WTC11 (cell line): ENCODE results near the gene TMEM181. TPM values are rescaled to one million over a fixed set of nuclear protein-coding genes. Genes with fewer than 3 reads are reported as not detected.

Experiments used
- ATAC-seq: fragments of 200-7000 bp; cut with Tn5 transposase; 2 replicates; pipeline ENCODE4 v1.10.0; 2021; ENCODE audit warnings: mild to moderate bottlenecking, moderate library complexity
- CTCF ChIA-PET: fragments of 300-600 bp; sonication (Branson Sonifier 250); formaldehyde crosslinking; loops from one replicate; lab custom pipeline; 2021; ENCODE audit warnings: antibody characterized with exemption; lab: Charles Lee
- POLR2A ChIA-PET: fragments of 350-600 bp; sonication (Branson Sonifier 250); formaldehyde crosslinking; loops from one replicate; lab custom pipeline; 2021; ENCODE audit warnings: antibody characterized with exemption; lab: Charles Lee
- DNase-seq: peaks from one replicate; pipeline ENCODE4 v3.0.0; 2021; ENCODE audit warnings: low spot score
- H3K27ac Mint-ChIP-seq: 2 replicates; pipeline ENCODE4 v1.8.0; 2021; ENCODE audit warnings: mixed read lengths
- H3K27me3 Mint-ChIP-seq: 2 replicates; pipeline ENCODE4 v1.8.0; 2021; ENCODE audit warnings: low read depth, mild to moderate bottlenecking, moderate library complexity, mixed read lengths
- H3K36me3 Mint-ChIP-seq: 2 replicates; pipeline ENCODE4 v1.8.0; 2021; ENCODE audit warnings: mixed read lengths
- H3K4me1 Mint-ChIP-seq: 2 replicates; pipeline ENCODE4 v1.8.0; 2022; ENCODE audit warnings: mixed read lengths
- H3K4me3 Mint-ChIP-seq: 2 replicates; pipeline ENCODE4 v1.8.0; 2021; ENCODE audit warnings: mild to moderate bottlenecking, moderate library complexity, mixed read lengths
- H3K9me3 Mint-ChIP-seq: 2 replicates; pipeline ENCODE4 v1.8.0; 2021; ENCODE audit warnings: mixed read lengths
- ESRRA ChIP-seq: sonication (generic); formaldehyde crosslinking; IDR thresholded peaks from 2 replicates; pipeline ENCODE4 v1.8.1; 2022; ENCODE audit warnings: mild to moderate bottlenecking, missing genetic modification reagents, borderline replicate concordance
- FOXJ3 ChIP-seq: sonication (generic); formaldehyde crosslinking; IDR thresholded peaks from 2 replicates; pipeline ENCODE4 v1.9.0; 2021; ENCODE audit warnings: missing genetic modification reagents, mild to moderate bottlenecking, borderline replicate concordance
- GABPB1 ChIP-seq: sonication (generic); formaldehyde crosslinking; IDR thresholded peaks from 2 replicates; pipeline ENCODE4 v1.8.1; 2023; ENCODE audit warnings: mild to moderate bottlenecking, missing genetic modification reagents
- HMGA2 ChIP-seq: fragments of 250-450 bp; sonication (Bioruptor Pico); IDR thresholded peaks from 2 replicates; pipeline ENCODE4 v1.4.0; 2021; ENCODE audit warnings: mild to moderate bottlenecking, moderate library complexity
- JUN ChIP-seq: sonication (generic); formaldehyde crosslinking; IDR thresholded peaks from 2 replicates; pipeline ENCODE4 v1.8.0; 2023; ENCODE audit warnings: mild to moderate bottlenecking, missing genetic modification reagents
- NFYB ChIP-seq: sonication (generic); formaldehyde crosslinking; conservative IDR thresholded peaks from 2 replicates; pipeline ENCODE4 v1.8.0; 2022; ENCODE audit warnings: low read depth, missing genetic modification reagents
- SMAD4 ChIP-seq: sonication (generic); formaldehyde crosslinking; IDR thresholded peaks from 2 replicates; pipeline ENCODE4 v1.8.0; 2022; ENCODE audit warnings: mild to moderate bottlenecking, missing genetic modification reagents
- TEAD4 ChIP-seq: sonication (generic); formaldehyde crosslinking; IDR thresholded peaks from 2 replicates; pipeline ENCODE4 v1.8.0; 2022; ENCODE audit warnings: mild to moderate bottlenecking, missing genetic modification reagents
- ZBTB21 ChIP-seq: sonication (generic); formaldehyde crosslinking; IDR thresholded peaks from 2 replicates; pipeline ENCODE4 v1.8.1; 2023; ENCODE audit warnings: mild to moderate bottlenecking, missing genetic modification reagents, borderline replicate concordance
- ZNF396 ChIP-seq: fragments of 250-450 bp; sonication (Bioruptor Pico); IDR thresholded peaks from 2 replicates; pipeline ENCODE4 v1.8.0; 2021; ENCODE audit warnings: mild to moderate bottlenecking, moderate library complexity, borderline replicate concordance
- ZNF423 ChIP-seq: fragments of 250-450 bp; sonication (Bioruptor Pico); IDR thresholded peaks from 2 replicates; pipeline ENCODE4 v2.1.2; 2022; ENCODE audit warnings: mild to moderate bottlenecking, moderate library complexity
- total RNA-seq: library from RNA; stranded (reverse); gene quantifications from 3 replicates; pipeline ENCODE4 v1.2.3, GENCODE V29; 2021
- TF ChIP-seq, protein P1 (sequence below): sonication (generic); formaldehyde crosslinking; conservative IDR thresholded peaks from 2 replicates; pipeline ENCODE4 v1.8.1; 2022; ENCODE audit warnings: mild to moderate bottlenecking, missing genetic modification reagents
- TF ChIP-seq, protein P2 (sequence below): fragments of 250-450 bp; sonication (Bioruptor Pico); IDR thresholded peaks from 2 replicates; pipeline ENCODE4 v1.9.0; 2021; ENCODE audit warnings: mild to moderate bottlenecking
- TF ChIP-seq, protein P3 (sequence below): sonication (generic); formaldehyde crosslinking; IDR thresholded peaks from 2 replicates; pipeline ENCODE4 v1.8.1; 2022; ENCODE audit warnings: mild to moderate bottlenecking, moderate library complexity, missing genetic modification reagents
- TF ChIP-seq, protein P4 (sequence below): fragments of 250-450 bp; sonication (Bioruptor Pico); IDR thresholded peaks from 2 replicates; pipeline ENCODE4 v2.1.2; 2022; ENCODE audit warnings: mild to moderate bottlenecking, moderate library complexity
- TF ChIP-seq, protein P5 (sequence below): sonication (generic); formaldehyde crosslinking; IDR thresholded peaks from 2 replicates; pipeline ENCODE4 v1.8.0; 2023; ENCODE audit warnings: missing genetic modification reagents, mild to moderate bottlenecking, borderline replicate concordance
- TF ChIP-seq, protein P6 (sequence below): sonication (generic); formaldehyde crosslinking; IDR thresholded peaks from 2 replicates; pipeline ENCODE4 v1.8.1; 2023; ENCODE audit warnings: mild to moderate bottlenecking, missing genetic modification reagents
- TF ChIP-seq, protein P7 (sequence below): fragments of 250-450 bp; sonication (Bioruptor Pico); IDR thresholded peaks from 2 replicates; pipeline ENCODE4 v1.8.0; 2021; ENCODE audit warnings: mild to moderate bottlenecking
- TF ChIP-seq, protein P8 (sequence below): sonication (generic); formaldehyde crosslinking; conservative IDR thresholded peaks from 2 replicates; pipeline ENCODE4 v1.8.1; 2023; ENCODE audit warnings: mild to moderate bottlenecking, low read depth, missing genetic modification reagents, moderate library complexity
- TF ChIP-seq, protein P9 (sequence below): fragments of 250-450 bp; sonication (Bioruptor Pico); conservative IDR thresholded peaks from 2 replicates; pipeline ENCODE4 v1.9.0; 2021; ENCODE audit warnings: mild to moderate bottlenecking

TMEM181 gene
- total RNA-seq, 1 experiment from 2014 or later, result 18.8 TPM

DNA sequence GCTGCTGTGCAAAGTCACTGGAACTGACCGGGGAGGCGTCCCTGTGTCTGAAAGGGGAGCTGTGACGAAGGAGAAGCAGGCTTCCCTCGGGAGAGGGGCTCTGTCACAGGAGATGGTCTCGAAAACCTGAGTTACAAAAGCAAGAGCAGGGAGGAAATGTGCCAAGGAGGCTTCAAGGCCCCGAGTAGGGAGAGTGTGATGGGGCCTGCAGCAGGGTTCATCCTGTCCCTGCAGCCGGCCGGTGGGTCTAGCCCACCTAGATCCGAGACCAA lies 68.0 kb downstream of the TMEM181 start (continued):
- no peak for TF ChIP-seq FOXJ3 (CRISPR knock-in tag)
- no peak for TF ChIP-seq ESRRA
- TF ChIP-seq JUN, result no peak
- no peak for TF ChIP-seq NFYB

DNA sequence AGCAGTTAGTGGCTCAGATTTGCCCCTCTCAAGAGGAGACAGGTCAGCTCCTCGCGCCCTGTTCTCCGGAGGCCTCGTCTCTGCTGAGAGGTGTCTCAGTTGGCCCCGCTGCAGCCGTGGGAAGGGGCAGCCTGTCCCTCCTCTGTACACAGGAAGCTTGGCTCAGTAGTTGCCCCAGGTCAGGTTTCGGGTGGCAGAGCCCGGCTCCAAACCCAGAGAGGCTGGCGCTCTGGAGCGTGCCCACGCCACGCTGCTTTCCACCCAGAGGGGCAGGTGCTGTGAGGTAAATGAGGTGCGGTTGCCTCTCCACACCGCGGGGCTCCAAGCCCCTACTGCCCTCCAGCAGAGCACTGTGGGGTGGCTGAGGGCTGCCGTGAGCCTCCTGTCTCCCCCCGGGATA lies 68.7 kb downstream of the TMEM181 start:
- H3K9me3 Mint-ChIP-seq, result no peaks in the 10 kb centered on the region
- ChIA-PET POLR2A (no interaction called here), CTCF (interaction anchor here (1.0 to 1.8 kb wide), 4 partner anchors 23 to 414 kb away, joined by 3 to 11 read pairs (median 5); no protein-coding TSS in a partner anchor)
- DNase-seq, result no peak
- H3K4me3 Mint-ChIP-seq, result no peak overlapping the region
- no peak for ATAC-seq
- H3K4me1 Mint-ChIP-seq, result peaks cover 23% of the 10 kb centered on the region
- H3K27ac Mint-ChIP-seq, result no peak overlapping the region
- H3K36me3 Mint-ChIP-seq, result peaks cover 50% of the 10 kb centered on the region
- H3K27me3 Mint-ChIP-seq, result no peaks in the 10 kb centered on the region
- TF ChIP-seq, protein P1, sequence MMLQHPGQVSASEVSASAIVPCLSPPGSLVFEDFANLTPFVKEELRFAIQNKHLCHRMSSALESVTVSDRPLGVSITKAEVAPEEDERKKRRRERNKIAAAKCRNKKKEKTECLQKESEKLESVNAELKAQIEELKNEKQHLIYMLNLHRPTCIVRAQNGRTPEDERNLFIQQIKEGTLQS (CRISPR knock-in tag), result no peak
- TF ChIP-seq, protein P2, sequence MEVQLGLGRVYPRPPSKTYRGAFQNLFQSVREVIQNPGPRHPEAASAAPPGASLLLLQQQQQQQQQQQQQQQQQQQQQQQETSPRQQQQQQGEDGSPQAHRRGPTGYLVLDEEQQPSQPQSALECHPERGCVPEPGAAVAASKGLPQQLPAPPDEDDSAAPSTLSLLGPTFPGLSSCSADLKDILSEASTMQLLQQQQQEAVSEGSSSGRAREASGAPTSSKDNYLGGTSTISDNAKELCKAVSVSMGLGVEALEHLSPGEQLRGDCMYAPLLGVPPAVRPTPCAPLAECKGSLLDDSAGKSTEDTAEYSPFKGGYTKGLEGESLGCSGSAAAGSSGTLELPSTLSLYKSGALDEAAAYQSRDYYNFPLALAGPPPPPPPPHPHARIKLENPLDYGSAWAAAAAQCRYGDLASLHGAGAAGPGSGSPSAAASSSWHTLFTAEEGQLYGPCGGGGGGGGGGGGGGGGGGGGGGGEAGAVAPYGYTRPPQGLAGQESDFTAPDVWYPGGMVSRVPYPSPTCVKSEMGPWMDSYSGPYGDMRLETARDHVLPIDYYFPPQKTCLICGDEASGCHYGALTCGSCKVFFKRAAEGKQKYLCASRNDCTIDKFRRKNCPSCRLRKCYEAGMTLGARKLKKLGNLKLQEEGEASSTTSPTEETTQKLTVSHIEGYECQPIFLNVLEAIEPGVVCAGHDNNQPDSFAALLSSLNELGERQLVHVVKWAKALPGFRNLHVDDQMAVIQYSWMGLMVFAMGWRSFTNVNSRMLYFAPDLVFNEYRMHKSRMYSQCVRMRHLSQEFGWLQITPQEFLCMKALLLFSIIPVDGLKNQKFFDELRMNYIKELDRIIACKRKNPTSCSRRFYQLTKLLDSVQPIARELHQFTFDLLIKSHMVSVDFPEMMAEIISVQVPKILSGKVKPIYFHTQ (CRISPR knock-in tag), result no peak
- TF ChIP-seq, protein P3, sequence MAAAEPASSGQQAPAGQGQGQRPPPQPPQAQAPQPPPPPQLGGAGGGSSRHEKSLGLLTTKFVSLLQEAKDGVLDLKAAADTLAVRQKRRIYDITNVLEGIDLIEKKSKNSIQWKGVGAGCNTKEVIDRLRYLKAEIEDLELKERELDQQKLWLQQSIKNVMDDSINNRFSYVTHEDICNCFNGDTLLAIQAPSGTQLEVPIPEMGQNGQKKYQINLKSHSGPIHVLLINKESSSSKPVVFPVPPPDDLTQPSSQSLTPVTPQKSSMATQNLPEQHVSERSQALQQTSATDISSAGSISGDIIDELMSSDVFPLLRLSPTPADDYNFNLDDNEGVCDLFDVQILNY (CRISPR knock-in tag), result no peak
- no peak for TF ChIP-seq HMGA2 (CRISPR knock-in tag)
- TF ChIP-seq ZNF423 (CRISPR knock-in tag), result no peak
- TF ChIP-seq, protein P4, sequence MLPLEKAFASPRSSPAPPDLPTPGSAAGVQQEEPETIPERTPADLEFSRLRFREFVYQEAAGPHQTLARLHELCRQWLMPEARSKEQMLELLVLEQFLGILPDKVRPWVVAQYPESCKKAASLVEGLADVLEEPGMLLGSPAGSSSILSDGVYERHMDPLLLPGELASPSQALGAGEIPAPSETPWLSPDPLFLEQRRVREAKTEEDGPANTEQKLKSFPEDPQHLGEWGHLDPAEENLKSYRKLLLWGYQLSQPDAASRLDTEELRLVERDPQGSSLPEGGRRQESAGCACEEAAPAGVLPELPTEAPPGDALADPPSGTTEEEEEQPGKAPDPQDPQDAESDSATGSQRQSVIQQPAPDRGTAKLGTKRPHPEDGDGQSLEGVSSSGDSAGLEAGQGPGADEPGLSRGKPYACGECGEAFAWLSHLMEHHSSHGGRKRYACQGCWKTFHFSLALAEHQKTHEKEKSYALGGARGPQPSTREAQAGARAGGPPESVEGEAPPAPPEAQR, result no peak
- TF ChIP-seq, protein P5, sequence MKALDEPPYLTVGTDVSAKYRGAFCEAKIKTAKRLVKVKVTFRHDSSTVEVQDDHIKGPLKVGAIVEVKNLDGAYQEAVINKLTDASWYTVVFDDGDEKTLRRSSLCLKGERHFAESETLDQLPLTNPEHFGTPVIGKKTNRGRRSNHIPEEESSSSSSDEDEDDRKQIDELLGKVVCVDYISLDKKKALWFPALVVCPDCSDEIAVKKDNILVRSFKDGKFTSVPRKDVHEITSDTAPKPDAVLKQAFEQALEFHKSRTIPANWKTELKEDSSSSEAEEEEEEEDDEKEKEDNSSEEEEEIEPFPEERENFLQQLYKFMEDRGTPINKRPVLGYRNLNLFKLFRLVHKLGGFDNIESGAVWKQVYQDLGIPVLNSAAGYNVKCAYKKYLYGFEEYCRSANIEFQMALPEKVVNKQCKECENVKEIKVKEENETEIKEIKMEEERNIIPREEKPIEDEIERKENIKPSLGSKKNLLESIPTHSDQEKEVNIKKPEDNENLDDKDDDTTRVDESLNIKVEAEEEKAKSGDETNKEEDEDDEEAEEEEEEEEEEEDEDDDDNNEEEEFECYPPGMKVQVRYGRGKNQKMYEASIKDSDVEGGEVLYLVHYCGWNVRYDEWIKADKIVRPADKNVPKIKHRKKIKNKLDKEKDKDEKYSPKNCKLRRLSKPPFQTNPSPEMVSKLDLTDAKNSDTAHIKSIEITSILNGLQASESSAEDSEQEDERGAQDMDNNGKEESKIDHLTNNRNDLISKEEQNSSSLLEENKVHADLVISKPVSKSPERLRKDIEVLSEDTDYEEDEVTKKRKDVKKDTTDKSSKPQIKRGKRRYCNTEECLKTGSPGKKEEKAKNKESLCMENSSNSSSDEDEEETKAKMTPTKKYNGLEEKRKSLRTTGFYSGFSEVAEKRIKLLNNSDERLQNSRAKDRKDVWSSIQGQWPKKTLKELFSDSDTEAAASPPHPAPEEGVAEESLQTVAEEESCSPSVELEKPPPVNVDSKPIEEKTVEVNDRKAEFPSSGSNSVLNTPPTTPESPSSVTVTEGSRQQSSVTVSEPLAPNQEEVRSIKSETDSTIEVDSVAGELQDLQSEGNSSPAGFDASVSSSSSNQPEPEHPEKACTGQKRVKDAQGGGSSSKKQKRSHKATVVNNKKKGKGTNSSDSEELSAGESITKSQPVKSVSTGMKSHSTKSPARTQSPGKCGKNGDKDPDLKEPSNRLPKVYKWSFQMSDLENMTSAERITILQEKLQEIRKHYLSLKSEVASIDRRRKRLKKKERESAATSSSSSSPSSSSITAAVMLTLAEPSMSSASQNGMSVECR (CRISPR knock-in tag), result no peak
- TF ChIP-seq, protein P6, sequence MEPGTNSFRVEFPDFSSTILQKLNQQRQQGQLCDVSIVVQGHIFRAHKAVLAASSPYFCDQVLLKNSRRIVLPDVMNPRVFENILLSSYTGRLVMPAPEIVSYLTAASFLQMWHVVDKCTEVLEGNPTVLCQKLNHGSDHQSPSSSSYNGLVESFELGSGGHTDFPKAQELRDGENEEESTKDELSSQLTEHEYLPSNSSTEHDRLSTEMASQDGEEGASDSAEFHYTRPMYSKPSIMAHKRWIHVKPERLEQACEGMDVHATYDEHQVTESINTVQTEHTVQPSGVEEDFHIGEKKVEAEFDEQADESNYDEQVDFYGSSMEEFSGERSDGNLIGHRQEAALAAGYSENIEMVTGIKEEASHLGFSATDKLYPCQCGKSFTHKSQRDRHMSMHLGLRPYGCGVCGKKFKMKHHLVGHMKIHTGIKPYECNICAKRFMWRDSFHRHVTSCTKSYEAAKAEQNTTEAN, result no peak
- TF ChIP-seq, protein P7, sequence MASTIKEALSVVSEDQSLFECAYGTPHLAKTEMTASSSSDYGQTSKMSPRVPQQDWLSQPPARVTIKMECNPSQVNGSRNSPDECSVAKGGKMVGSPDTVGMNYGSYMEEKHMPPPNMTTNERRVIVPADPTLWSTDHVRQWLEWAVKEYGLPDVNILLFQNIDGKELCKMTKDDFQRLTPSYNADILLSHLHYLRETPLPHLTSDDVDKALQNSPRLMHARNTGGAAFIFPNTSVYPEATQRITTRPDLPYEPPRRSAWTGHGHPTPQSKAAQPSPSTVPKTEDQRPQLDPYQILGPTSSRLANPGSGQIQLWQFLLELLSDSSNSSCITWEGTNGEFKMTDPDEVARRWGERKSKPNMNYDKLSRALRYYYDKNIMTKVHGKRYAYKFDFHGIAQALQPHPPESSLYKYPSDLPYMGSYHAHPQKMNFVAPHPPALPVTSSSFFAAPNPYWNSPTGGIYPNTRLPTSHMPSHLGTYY (CRISPR knock-in tag), result no peak
- TF ChIP-seq ZBTB21 (CRISPR knock-in tag), result no peak
- TF ChIP-seq GABPB1 (CRISPR knock-in tag), result no peak
- no peak for TF ChIP-seq ZNF396 (CRISPR knock-in tag)
- TF ChIP-seq, protein P8, sequence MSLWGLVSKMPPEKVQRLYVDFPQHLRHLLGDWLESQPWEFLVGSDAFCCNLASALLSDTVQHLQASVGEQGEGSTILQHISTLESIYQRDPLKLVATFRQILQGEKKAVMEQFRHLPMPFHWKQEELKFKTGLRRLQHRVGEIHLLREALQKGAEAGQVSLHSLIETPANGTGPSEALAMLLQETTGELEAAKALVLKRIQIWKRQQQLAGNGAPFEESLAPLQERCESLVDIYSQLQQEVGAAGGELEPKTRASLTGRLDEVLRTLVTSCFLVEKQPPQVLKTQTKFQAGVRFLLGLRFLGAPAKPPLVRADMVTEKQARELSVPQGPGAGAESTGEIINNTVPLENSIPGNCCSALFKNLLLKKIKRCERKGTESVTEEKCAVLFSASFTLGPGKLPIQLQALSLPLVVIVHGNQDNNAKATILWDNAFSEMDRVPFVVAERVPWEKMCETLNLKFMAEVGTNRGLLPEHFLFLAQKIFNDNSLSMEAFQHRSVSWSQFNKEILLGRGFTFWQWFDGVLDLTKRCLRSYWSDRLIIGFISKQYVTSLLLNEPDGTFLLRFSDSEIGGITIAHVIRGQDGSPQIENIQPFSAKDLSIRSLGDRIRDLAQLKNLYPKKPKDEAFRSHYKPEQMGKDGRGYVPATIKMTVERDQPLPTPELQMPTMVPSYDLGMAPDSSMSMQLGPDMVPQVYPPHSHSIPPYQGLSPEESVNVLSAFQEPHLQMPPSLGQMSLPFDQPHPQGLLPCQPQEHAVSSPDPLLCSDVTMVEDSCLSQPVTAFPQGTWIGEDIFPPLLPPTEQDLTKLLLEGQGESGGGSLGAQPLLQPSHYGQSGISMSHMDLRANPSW (CRISPR knock-in tag), result no peak
- TF ChIP-seq, protein P9, sequence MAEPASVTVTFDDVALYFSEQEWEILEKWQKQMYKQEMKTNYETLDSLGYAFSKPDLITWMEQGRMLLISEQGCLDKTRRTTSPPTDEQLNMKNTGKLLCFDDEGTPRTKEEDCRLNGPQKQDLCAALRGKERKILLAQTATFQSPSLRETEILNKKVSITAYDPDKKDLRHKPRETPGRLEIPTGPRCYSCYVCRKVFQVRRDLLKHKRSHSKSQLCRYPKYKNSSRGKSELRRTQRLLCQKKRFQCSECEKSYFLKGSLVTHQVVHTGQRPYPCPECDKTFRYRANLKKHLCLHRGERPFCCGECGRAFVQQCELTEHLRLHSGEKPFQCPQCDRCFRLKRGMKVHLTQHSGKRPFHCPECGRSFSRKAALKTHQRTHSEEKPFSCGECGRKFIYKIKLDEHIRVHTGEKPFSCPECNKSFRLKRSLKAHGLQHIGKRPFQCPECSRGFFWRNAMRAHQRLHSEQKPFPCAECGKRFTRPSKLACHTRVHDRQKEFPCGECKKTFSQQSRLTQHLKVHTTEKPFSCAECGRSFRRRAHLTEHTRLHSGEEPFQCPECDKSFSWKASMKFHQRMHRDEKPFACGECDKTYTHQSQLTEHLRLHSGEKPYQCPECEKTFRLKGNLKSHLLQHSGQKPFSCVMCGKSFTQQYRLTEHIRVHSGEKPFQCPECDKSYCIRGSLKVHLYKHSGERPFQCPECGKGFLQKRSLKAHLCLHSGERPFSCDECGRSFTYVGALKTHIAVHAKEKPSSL (CRISPR knock-in tag), result no peak
- TF ChIP-seq TEAD4 (CRISPR knock-in tag), result no peak
- TF ChIP-seq SMAD4 (CRISPR knock-in tag), result no peak
